Measurements from ENCODE around the gene ANKFN1. TPM values are rescaled to one million over a fixed set of nuclear protein-coding genes. Genes with fewer than 3 reads are reported as not detected.

ANKFN1 gene, protein sequence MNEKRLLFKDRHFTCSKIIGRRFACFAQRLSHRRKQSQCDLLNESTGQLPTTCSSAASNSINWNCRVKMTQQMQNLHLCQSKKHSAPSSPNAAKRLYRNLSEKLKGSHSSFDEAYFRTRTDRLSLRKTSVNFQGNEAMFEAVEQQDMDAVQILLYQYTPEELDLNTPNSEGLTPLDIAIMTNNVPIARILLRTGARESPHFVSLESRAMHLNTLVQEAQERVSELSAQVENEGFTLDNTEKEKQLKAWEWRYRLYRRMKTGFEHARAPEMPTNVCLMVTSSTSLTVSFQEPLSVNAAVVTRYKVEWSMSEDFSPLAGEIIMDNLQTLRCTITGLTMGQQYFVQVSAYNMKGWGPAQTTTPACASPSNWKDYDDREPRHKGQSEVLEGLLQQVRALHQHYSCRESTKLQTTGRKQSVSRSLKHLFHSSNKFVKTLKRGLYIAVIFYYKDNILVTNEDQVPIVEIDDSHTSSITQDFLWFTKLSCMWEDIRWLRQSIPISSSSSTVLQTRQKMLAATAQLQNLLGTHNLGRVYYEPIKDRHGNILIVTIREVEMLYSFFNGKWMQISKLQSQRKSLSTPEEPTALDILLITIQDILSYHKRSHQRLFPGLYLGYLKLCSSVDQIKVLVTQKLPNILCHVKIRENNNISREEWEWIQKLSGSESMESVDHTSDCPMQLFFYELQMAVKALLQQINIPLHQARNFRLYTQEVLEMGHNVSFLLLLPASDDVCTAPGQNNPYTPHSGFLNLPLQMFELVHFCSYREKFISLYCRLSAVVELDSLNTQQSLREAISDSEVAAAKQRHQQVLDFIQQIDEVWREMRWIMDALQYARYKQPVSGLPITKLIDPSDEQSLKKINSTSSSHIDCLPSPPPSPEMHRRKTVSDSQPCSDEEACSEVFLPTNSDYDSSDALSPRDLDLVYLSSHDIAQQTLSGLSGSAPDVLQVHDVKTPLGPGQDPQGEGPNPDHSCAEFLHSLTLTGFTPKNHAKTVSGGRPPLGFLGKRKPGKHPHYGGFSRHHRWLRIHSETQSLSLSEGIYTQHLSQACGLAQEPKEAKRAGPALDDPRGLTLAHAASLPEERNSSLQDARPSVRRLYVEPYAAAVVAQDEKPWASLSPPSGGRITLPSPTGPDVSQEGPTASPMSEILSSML
- total RNA-seq, result not detected in 2 replicates

DNA sequence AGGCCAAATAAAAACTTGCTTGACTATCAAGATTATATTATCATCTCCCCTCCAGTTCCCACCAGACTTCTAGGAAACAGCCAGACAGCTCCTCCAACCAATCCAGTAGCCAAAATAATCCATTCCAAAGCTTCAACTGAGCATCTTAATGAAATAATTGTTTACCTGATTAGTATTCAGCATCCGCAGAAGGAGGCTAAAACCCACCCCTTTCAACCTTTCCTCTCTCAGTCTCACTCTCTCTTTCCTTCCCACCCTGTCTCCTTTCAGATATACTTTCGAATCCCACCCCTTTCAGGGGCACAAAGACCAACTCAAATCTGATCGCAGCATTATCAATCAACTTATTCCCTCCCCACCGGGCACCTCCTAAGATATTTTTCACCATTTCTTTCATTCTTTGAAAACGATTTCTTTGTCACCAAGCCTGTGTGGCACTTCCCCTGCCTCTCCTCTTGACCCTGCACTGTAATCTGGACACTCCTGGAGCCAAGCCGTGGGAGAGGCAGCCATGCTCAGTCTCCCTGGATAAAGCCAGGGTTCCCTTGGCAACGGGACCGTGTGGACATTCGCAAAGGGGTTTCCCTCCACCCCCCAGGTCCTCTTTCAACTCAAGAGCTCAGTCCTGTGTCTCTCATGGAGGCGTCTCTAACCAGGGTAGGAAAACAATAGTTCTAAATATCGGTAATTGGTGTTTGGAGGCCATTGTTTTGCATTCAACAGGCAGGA, at the start of gene ANKFN1:
Gene ANKFN1 (plus strand): TSS at position 602 of the 729 bp plus-strand sequence. CDS start 59,193 bp downstream, outside the sequence.

Small RNA genes lying within 50 kb of the gene (small RNA-seq; reads per million reads assigned to genes)
- gene AC006600.1, result not detected

Data from articular chondrocyte of knee joint (primary cell).